Stimulated activated CD8-positive, alpha-beta memory T cell treated with anti-CD3 and anti-CD28 coated beads, Interleukin-7, amount 100 ng/mL, for 24 hours (primary cell): ENCODE measurements around the gene INTS1.

Experiments used
- DNase-seq: peaks from one replicate; pipeline ENCODE4 v3.0.0-alpha.2; 2020; ENCODE audit warnings: low read depth

The INTS1 gene

DNA sequence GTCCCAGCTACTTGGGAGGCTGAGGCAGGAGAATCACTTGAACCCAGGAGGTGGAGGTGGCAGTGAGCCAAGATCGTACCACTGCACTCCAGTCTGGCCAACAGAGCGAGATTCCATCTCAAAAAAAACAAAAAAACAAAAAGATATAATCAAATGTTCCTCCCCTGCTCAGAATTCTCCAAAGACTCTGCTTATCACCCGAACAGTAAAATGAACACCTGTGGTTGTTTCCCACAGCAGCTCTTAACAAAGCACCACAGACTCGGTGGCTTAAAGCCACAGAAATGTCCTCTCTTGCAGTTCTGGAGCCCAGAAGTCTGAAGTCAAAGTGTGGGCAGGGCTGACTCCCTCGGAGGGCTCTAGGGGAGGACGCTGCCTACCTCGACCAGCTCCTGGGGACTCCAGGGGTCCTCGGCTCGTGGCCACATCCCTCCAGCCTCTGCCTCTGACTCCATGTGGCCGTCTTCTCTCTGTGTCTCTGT lies 4.1 kb upstream of the INTS1 start:
- DNase-seq, result no peak

DNA sequence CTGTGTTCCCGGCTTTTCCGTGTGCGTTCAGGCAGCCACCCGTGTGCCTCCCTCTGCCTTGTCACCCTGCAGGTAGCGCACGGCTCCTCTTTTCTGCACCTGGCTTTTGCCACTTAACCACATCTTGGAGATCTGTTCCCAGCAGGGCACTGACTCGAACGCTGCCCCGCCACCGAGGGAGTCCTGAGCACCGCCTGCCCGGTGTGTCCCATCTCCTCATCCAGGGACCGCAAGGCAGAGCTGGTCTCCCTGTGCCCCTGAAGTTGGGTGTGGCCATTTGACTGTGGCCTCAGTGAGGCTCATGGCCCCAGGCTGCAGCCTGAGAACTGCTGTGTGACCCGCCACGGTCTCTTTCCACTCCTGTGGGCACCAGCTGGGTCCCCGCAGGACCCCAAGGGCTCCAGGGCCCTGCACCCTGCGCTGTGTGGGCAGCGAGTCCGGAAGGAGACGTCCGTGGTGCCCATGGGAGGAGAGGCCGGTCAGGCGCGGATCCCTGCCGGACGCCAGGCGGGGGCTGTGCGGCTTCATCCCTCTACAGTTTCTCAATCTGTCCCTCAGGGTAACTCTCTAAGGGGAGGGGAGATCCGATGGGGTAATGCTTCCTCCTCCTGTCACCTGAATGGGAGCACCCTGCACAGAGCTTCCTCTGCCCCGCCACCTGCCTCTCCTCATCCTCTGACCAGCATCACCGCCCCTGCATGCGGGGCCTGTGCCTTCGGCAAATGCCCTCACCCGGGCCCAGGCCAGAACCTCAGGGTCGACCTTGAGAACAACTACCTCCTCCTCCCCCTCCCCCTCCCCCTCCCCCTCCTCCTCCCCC lies 1.8 kb upstream of the INTS1 start:
- no peak for DNase-seq

DNA sequence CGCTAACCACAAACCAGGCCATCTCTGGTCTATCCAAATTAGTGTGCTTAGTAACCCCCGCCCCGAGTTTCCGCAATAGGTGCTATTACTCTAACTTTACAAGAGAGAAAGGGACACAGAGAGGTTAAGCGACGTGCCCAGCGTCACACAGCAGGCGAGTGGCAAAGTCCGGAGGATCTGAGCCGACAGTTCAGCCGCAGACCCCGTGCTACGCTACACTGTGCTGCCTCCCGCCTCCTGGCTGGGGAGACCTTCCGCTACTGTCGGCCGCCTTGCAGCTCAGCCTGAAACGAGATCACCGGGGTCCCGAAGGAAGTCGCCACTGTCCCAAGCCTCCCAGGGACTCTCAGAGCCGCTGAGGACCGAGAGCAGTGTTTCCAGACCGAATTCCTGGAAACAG lies 799 bp downstream of the INTS1 start:
- DNase-seq, result no peak

DNA sequence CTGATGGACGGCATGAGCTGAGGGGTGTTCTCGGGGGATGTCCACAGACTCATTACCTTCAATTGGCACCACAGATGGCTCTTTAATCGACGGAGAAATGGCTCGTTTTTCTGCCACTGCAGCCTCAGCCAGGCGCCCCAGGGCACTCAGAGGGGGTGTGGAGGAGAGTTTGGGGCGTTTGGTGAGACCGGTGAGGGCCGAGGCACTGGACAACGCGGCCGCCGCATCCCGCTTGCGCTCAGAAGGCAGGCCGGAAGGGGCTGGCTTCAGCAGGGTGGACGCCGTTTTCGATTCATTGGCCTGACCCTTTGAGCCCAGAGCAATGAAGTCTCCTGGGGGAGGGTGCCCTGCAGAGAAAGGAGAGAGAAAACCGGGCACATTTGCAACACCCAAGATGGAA lies 1.3 kb downstream of the INTS1 start:
- DNase-seq, result no peak

- DNase-seq, result no peak
These were observed 2.5 kb downstream of the INTS1 start for GRCh38 chr7:1501487-1502270.

- DNase-seq, result no peak
These were observed 4.0 kb downstream of the INTS1 start for GRCh38 chr7:1500064-1500807.

DNA sequence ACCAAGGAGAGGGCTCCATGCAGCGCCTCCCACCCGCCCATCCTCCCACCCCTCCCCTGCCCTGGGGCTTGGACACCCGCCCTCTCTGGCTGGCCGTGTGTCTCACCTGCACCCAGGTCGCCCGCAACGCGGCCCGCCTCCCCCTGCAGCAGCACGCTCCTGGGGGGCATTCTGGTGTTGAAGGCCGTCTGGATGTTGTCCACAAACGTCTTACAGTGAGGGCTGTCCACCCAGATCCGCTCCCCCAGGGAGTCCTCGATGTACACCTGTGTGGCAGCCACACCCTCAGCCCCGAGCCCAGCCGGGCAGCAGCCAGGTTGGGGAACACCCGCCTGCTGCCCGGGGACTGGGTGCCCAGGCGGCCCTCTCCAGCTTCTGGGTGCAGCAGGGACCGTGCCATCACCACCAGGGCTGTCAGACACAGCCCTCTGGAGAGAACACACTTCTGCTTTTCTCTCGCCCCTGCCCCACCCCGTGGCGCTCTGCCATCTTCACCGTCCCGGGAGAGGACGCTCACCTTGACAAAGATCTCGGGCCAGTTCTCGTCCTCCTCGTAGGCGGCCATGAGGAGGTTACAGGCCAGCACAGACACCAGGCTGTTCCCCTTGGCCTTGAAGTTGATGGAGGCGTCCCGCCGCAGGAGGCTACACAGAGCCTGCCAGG lies 4.7 kb downstream of the INTS1 start:
- no peak for DNase-seq

DNA sequence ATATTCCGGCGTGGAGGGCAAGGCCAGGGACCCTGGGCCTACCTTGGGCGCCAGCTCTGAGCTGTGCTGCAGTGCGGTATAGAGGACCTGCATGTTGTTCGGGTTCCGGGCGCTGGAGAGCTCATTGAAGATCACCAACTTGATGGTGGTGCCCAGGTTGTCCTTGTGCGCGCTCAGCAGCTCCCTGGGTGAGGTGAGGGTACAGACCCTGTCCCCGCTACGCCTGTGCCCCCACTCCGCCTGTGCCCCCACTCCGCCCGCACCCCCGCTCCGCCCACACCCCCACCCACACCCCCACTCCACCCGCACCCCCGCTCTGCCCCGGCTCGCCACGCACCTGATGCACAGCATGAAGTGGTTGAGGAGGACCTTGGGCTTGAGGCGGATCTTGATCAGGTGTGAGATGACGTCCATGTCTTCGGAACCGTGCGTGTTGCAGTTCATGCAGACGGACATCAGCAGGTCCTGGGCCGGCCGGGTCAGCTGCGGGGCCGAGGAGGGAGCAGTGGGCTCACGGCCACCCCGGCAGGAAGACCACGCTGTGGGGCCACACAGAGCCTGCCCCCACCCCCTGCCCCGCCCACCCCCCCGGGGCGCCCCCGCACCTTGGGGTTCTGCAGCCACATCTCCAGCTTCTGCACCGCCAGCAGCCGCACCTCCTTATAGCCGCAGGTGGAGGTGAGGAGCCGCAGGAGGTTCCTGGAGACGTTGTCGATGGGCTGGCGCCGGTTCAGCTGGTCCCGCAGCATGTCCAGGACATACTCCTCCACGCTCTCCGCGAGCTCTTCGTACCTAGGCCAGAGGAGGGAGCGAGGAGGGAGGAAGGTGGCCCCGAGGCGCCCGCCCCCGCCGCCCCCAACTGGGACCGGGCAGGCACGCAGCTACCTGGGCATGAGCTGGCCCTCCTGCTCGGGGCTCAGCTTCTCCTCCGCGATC lies 5.6 kb downstream of the INTS1 start:
- no peak for DNase-seq

DNA sequence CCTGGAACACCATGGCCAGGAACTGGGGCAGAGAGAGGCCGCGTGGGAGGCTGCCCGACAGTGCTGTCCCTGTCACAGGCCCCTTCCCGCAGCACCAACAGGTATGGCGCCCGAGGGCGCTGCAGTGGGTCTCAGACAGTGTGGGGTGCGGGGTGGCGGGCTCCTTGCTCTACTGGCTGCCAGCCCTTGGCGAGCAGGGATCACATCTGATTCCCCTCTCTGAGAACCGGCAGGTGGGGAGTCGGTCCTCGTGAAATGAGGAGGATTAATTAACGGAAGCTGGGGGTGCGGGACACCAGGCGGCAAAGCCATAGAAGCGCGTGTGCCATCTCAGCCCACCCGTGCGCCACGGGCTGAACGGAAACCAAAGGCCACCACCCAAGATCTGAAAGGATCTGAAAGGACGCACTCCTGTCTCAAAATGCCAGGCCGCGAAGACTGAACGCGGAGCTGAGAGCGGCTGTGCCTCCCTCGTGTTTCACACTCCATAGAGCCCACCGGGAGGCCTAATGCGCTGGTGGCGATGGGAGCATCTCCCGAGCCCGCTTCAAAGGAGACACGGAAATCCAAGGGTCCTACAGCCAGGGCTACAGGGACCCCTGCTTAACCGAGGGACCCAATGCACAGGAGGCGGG lies 6.8 kb downstream of the INTS1 start:
- DNase-seq, result no peak

- DNase-seq, result no peak
These were observed 7.5 kb downstream of the INTS1 start for GRCh38 chr7:1496531-1497292.

DNA sequence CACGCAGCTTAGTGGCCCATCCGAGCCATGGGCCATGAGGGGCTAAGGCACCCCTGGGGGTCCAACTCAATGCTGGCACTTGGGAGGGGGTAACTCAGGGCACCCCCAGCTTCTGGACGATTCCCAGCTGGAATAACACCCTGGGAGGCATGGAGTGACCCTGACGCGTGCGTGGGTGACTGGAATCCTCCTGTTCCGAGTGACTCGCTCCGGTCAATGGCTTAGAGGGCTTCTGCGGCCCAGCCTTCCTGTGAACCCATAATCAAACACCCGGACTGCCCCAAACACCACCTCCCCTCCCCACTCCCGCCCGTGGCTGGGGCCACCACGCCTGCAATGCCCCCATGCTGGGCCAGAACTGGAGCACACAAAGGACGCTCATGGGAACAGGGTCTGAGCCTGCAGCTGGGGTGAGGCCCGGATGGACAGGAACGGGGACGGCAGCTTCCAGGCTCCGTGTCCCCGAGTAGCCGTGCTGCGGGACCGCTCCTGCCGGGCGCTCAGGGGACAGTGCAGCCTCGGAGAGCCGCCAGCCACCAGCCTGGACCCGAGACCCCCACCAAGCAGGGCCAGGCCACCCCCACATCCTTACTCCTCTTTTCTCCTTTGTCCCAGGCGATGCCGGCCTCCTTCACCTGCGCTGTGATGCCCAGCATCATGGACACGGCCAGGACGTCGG lies 8.5 kb downstream of the INTS1 start:
- no peak for DNase-seq

- DNase-seq, result no peak
These were observed 9.2 kb downstream of the INTS1 start for GRCh38 chr7:1494866-1495563.

- DNase-seq, result no peak
These were observed 9.7 kb downstream of the INTS1 start for GRCh38 chr7:1494447-1494846.

DNA sequence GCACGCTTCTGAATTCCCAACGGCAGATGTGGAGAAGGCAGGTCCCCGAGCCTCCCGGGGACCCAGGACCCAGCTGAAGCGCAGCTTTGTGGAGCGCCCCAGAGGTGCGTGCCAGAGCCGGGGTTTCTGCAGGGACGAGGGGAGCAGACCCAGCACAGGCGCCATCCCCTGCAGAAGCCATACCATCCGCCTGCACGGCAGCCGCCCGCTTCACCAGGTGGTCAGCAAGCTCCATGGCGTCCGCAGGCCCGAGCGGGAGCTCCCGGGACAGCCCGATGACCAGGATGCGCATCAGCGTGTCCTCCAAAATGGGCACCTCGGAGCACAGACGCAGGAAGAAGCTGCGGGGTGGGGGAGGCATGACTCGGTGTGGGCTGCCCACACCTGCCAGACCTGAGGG lies 10.6 kb downstream of the INTS1 start:
- DNase-seq, result no peak

- no peak for DNase-seq
These were observed 11.1 kb downstream of the INTS1 start for GRCh38 chr7:1493129-1493528.

DNA sequence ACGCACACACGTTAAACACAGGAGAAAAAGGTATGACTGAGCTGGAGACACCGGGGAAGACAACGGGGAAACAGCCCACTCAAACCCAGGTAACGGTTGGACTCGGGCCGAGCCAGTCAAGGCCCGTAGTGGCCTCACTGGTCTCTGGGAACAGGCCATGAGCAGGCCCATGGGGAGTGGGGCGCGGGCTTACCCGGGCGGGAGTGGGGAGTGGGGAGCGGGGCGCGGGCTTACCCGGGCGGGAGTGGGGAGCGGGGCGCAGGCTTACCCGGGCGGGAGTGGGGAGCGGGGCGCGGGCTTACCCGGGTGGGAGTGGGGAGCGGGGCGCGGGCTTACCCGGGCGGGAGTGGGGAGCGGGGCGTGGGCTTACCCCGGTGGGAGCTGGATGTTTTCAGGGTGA lies 11.5 kb downstream of the INTS1 start:
- DNase-seq, result no peak

GRCh38 chr7:1492221-1492620 lies 12.0 kb downstream of the INTS1 start:
- no peak for DNase-seq

DNA sequence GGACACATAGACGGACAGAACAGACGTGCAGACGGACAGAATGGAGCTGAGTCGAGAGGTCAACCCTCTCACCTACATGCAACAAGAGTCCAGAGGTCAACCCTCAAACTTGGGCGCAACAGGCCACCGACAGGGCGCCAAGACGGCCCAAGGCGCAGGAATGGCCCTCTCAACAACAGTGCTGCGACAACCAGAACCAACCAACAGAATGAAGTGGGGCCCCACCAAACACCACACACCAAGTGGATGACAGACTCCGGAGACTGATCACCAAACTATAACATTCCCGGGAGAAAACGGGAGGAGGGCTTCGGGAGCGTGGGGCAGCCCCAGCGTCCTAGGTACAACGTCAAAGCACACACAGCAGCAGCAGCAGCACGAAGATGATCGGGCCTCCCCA lies 13.4 kb downstream of the INTS1 start:
- no peak for DNase-seq

DNA sequence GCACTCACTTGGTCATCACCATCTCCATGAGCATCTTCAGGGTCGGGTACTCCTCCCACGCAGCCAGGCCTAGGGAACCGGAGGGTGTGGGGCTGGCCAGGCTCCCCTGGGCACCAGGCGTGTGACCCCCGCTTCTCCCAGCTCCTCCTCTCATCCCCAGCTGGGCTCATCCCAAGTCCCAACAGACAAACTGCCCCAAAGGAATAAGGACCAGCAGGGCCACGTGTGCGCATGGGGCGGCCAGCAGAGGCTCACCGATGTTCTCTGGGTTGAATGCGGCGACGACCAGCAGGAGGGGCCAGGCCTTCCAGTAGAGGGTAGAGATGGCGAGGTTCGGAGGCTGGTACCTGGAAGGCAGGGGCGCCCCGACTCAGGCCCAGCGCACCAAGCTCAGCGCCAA lies 14.9 kb downstream of the INTS1 start:
- DNase-seq, result no peak
